HepG2 (cell line): ENCODE measurements around the gene ABHD17A.

Source experiments
- CTCF ChIP-seq: sonication (generic); formaldehyde crosslinking; IDR thresholded peaks from 2 replicates; pipeline ENCODE4 v1.5.0; 2020; ENCODE audit warnings: mild to moderate bottlenecking, missing genetic modification reagents, moderate library complexity
- TF ChIP-seq, protein P1 (sequence below), 2 experiments: sonication (generic) in 1 of 2; formaldehyde crosslinking in 1 of 2; IDR thresholded peaks; 2 replicates each; pipeline versions ENCODE4 v1.5.1 to v1.6.1; 2011 to 2020; ENCODE audit warnings: borderline replicate concordance in 1 of 2, low read depth in 1 of 2, low read length in 1 of 2, mild to moderate bottlenecking in 1 of 2, missing genetic modification reagents in 1 of 2, moderate library complexity in 1 of 2

- TF ChIP-seq, protein P1, sequence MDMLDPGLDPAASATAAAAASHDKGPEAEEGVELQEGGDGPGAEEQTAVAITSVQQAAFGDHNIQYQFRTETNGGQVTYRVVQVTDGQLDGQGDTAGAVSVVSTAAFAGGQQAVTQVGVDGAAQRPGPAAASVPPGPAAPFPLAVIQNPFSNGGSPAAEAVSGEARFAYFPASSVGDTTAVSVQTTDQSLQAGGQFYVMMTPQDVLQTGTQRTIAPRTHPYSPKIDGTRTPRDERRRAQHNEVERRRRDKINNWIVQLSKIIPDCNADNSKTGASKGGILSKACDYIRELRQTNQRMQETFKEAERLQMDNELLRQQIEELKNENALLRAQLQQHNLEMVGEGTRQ (IDR thresholded peaks at IDR 0.05; ENCODE audit: low read depth, low read length), result no peak
- TF ChIP-seq, protein P1 (CRISPR knock-in tag; IDR thresholded peaks at IDR 0.05; ENCODE audit: borderline replicate concordance), result no peak
- TF ChIP-seq CTCF, result no peak
Measured at GRCh38 chr19:1827566-1828278, 57.6 kb downstream of the ABHD17A start.
